ENCODE measurements around the gene CAPNS2.

Gene CAPNS2

GRCh38 chr16:55527885-55528284 lies 38.6 kb upstream of the CAPNS2 start:
- no peak overlapping the region for H3K27ac ChIP-seq (replicated peaks)
- TF ChIP-seq POLR2AphosphoS5 (IDR thresholded peaks at IDR 0.05; ENCODE audit: low read depth), result no peak
- no peak for TF ChIP-seq GABPA (IDR thresholded peaks at IDR 0.05; ENCODE audit: low read depth)
- TF ChIP-seq REST (IDR thresholded peaks at IDR 0.05; ENCODE audit: insufficient replicate concordance, low read depth), result no peak
- no peak for TF ChIP-seq SPI1 (IDR thresholded peaks at IDR 0.05; ENCODE audit: borderline replicate concordance, low read depth)
- no peak for TF ChIP-seq CTCF (IDR thresholded peaks at IDR 0.05; ENCODE audit: insufficient read depth, low read length)
- H3K4me3 ChIP-seq (replicated peaks; ENCODE audit: insufficient read depth, low read length), result no peak overlapping the region
- DNase-seq (ENCODE audit: low read depth in 1 of 2, low spot score in 1 of 2), result no peak
- no peaks in the 10 kb centered on the region for H3K27me3 ChIP-seq (ENCODE audit: insufficient read depth, poor library complexity, severe bottlenecking)

- DNase-seq (ENCODE audit: low read depth in 1 of 2, low spot score in 1 of 2), result no peak
- no peak for TF ChIP-seq CTCF (IDR thresholded peaks at IDR 0.05; ENCODE audit: insufficient read depth, low read length)
- no peak for TF ChIP-seq SPI1 (IDR thresholded peaks at IDR 0.05; ENCODE audit: borderline replicate concordance, low read depth)
- TF ChIP-seq GABPA (IDR thresholded peaks at IDR 0.05; ENCODE audit: low read depth), result no peak
- TF ChIP-seq POLR2AphosphoS5 (IDR thresholded peaks at IDR 0.05; ENCODE audit: low read depth), result no peak
- TF ChIP-seq REST (IDR thresholded peaks at IDR 0.05; ENCODE audit: insufficient replicate concordance, low read depth), result no peak
- no peak overlapping the region for H3K27ac ChIP-seq (replicated peaks)
- H3K4me3 ChIP-seq (replicated peaks; ENCODE audit: insufficient read depth, low read length), result no peak overlapping the region
- H3K27me3 ChIP-seq (ENCODE audit: insufficient read depth, poor library complexity, severe bottlenecking), result no peaks in the 10 kb centered on the region
These were observed 37.5 kb upstream of the CAPNS2 start for GRCh38 chr16:55529018-55529417.

- no peaks in the 10 kb centered on the region for H3K27me3 ChIP-seq (ENCODE audit: insufficient read depth, poor library complexity, severe bottlenecking)
- no peak overlapping the region for H3K27ac ChIP-seq (replicated peaks)
- no peak overlapping the region for H3K4me3 ChIP-seq (replicated peaks; ENCODE audit: insufficient read depth, low read length)
- TF ChIP-seq GABPA (IDR thresholded peaks at IDR 0.05; ENCODE audit: low read depth) (no peak), SPI1 (IDR thresholded peaks at IDR 0.05; ENCODE audit: borderline replicate concordance, low read depth) (no peak), POLR2AphosphoS5 (IDR thresholded peaks at IDR 0.05; ENCODE audit: low read depth) (no peak), REST (IDR thresholded peaks at IDR 0.05; ENCODE audit: insufficient replicate concordance, low read depth) (no peak), CTCF (IDR thresholded peaks at IDR 0.05; ENCODE audit: insufficient read depth, low read length) (no peak)
- no peak for DNase-seq (ENCODE audit: low read depth in 1 of 2, low spot score in 1 of 2)
These were observed 36.1 kb upstream of the CAPNS2 start for GRCh38 chr16:55530316-55530856.
